A673 (cell line): Measurements from ENCODE around the gene LARGE2. TPM values are rescaled to one million over a fixed set of nuclear protein-coding genes. Genes with fewer than 3 reads are reported as not detected.

Source experiments
- BruUV-seq: library from RNA; stranded (reverse); fragments of 400-500 nt; replicated peaks from 2 replicates; lab custom pipeline; 2021; lab: Mats Ljungman, UMichigan
- CTCF ChIA-PET: fragments of 300-600 bp; sonication (Branson Sonifier 250); formaldehyde crosslinking; loops from one replicate; lab custom pipeline; 2022; ENCODE audit warnings: antibody characterized with exemption; lab: Charles Lee
- POLR2A ChIA-PET: fragments of 300-600 bp; sonication (Branson Sonifier 250); formaldehyde crosslinking; loops from one replicate; lab custom pipeline; 2022; ENCODE audit warnings: antibody characterized with exemption; ENCODE audit not compliant: low non-redundant PET; lab: Charles Lee
- DNase-seq: peaks from one replicate; pipeline ENCODE4 v3.0.0-alpha.2; 2015; ENCODE audit warnings: low spot score
- H3K27ac ChIP-seq: fragments of 200-600 bp; sonication (generic); 2 replicates; pipeline ENCODE4 v1.5.1; 2016; ENCODE audit warnings: mixed run types, low read depth, mild to moderate bottlenecking, mixed read lengths, antibody characterized with exemption, low read length; ENCODE audit not compliant: poor library complexity, severe bottlenecking
- H3K27me3 ChIP-seq: fragments of 200-600 bp; sonication (generic); replicated peaks from 2 replicates; pipeline ENCODE4 v1.6.1; 2017; ENCODE audit warnings: mixed run types, low read depth, mild to moderate bottlenecking, mixed read lengths, antibody characterized with exemption, low read length; ENCODE audit not compliant: insufficient read depth, poor library complexity
- H3K36me3 ChIP-seq: fragments of 200-600 bp; sonication (generic); 2 replicates; pipeline ENCODE4 v1.6.1; 2016; ENCODE audit warnings: mixed run types, mild to moderate bottlenecking, mixed read lengths, antibody characterized with exemption, low read length; ENCODE audit not compliant: insufficient read depth, poor library complexity, severe bottlenecking
- H3K4me1 ChIP-seq: fragments of 200-600 bp; sonication (generic); 2 replicates; pipeline ENCODE4 v1.6.1; 2017; ENCODE audit warnings: mixed run types, mild to moderate bottlenecking, mixed read lengths, antibody characterized with exemption, low read length; ENCODE audit not compliant: insufficient read depth, poor library complexity, severe bottlenecking
- H3K4me3 ChIP-seq: fragments of 200-600 bp; sonication (generic); 2 replicates; pipeline ENCODE4 v1.5.1; 2016; ENCODE audit warnings: low read depth, mixed run types, mild to moderate bottlenecking, mixed read lengths, low read length; ENCODE audit not compliant: poor library complexity, severe bottlenecking
- H3K9me3 ChIP-seq: fragments of 200-600 bp; sonication (generic); 2 replicates; pipeline ENCODE4 v1.6.1; 2016; ENCODE audit warnings: mixed run types, low read depth, mild to moderate bottlenecking, mixed read lengths, antibody characterized with exemption, low read length; ENCODE audit not compliant: poor library complexity, severe bottlenecking
- EZH2 ChIP-seq: fragments of 200-600 bp; sonication (generic); IDR thresholded peaks from 2 replicates; pipeline ENCODE4 v1.6.1; 2017; ENCODE audit warnings: borderline replicate concordance, low read depth, mild to moderate bottlenecking, mixed read lengths, antibody characterized with exemption, low read length; ENCODE audit not compliant: poor library complexity, severe bottlenecking
- intact Hi-C: fragments of 100-400 bp; cut with micrococcal nuclease; formaldehyde crosslinking; loops from one replicate; pipeline ENCODE4 v1.10.0; 2022; ENCODE audit not compliant: unreplicated experiment
- total RNA-seq: library from RNA; stranded (reverse); gene quantifications from 2 replicates; pipeline ENCODE4 v1.2.3, GENCODE V29; 2021
- TF ChIP-seq, protein P1 (sequence below): fragments of 300-800, 200-600 bp; sonication (generic); conservative IDR thresholded peaks from 2 replicates; pipeline ENCODE4 v1.5.1; 2017; ENCODE audit warnings: low read depth, mild to moderate bottlenecking, antibody characterized with exemption, low read length, moderate library complexity, mixed read lengths

LARGE2 gene
- total RNA-seq, 1 experiment from 2014 or later: 9.1 TPM

DNA sequence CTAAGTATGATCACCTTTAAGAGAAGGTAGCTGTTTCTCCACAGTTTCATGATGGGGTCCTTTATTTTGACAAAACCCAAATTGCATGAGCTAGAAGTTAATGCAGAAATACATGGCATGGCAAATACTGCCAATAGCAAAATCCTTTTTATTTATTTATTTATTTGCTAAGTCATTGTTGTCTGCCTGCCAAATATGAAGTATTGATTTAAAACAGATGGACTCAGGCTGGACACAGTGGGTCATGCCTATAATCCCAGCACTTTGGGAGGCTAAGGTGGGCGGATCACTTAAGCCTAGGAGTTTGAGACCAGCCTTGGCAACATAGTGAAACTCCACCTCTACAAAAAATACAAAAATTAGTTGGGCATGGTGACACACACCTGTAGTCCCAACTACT is 52.4 kb downstream of the LARGE2 start:
- Histone ChIP-seq H3K27ac (no peak overlapping the region), H3K4me1 (no peaks in the 10 kb centered on the region), H3K4me3 (no peak overlapping the region), H3K36me3 (peaks cover 29% of the 10 kb centered on the region), H3K27me3 (no peaks in the 10 kb centered on the region), H3K9me3 (no peaks in the 10 kb centered on the region)
- POLR2A ChIA-PET: interaction anchor here (0.6 kb wide), 1 partner anchor 10 kb away, joined by 3 read pairs; no protein-coding TSS in a partner anchor
- DNase-seq: no peak
- TF ChIP-seq EZH2: no peak
- TF ChIP-seq, protein P1, sequence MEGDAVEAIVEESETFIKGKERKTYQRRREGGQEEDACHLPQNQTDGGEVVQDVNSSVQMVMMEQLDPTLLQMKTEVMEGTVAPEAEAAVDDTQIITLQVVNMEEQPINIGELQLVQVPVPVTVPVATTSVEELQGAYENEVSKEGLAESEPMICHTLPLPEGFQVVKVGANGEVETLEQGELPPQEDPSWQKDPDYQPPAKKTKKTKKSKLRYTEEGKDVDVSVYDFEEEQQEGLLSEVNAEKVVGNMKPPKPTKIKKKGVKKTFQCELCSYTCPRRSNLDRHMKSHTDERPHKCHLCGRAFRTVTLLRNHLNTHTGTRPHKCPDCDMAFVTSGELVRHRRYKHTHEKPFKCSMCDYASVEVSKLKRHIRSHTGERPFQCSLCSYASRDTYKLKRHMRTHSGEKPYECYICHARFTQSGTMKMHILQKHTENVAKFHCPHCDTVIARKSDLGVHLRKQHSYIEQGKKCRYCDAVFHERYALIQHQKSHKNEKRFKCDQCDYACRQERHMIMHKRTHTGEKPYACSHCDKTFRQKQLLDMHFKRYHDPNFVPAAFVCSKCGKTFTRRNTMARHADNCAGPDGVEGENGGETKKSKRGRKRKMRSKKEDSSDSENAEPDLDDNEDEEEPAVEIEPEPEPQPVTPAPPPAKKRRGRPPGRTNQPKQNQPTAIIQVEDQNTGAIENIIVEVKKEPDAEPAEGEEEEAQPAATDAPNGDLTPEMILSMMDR: no peak
- no TSS peak for BruUV-seq
- intact Hi-C loops: no loop called here
- CTCF ChIA-PET: interaction anchor here (0.9 kb wide), 1 partner anchor 10 kb away, joined by 3 read pairs; no protein-coding TSS in a partner anchor

Other genes with a start within 250 kb of the LARGE2 start
- 25.7 and 32.5 TPM in 2 replicates for gene SLC35C1, start 117.5 kb upstream of the LARGE2 start, total RNA-seq
- gene CRY2, start 75.2 kb upstream of the LARGE2 start, total RNA-seq: 46.4 and 47.0 TPM in 2 replicates
- 46.0 and 46.2 TPM in 2 replicates for gene MAPK8IP1, start 37.0 kb upstream of the LARGE2 start, total RNA-seq
- 3.3 and 3.8 TPM in 2 replicates for gene FREY1, start 15.4 kb upstream of the LARGE2 start, total RNA-seq
- 64.1 and 68.9 TPM in 2 replicates for gene PEX16, start 4.8 kb upstream of the LARGE2 start, total RNA-seq
- 77.2 and 106 TPM in 2 replicates for gene PHF21A, start 198.8 kb downstream of the LARGE2 start, total RNA-seq